ENCODE data around the gene S100A14.
"Not testable (repeated sequence)": the region's sequence is repeated elsewhere in the genome, so short reads cannot be mapped to it uniquely, and the experiment has no call there.

DNA sequence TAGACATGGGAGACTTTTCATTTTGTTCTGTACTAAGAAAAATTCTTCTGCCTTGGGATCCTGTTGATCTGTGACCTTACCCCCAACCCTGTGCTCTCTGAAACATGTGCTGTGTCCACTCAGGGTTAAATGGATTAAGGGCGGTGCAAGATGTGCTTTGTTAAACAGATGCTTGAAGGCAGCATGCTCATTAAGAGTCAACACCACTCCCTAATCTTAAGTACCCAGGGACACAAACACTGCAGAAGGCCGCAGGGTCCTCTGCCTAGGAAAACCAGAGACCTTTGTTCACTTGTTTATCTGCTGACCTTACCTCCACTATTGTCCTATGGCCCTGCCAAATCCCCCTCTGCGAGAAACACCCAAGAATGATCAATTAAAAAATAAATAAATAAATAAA, 32.6 kb downstream of the S100A14 start:
- TF ChIP-seq FOS (IDR thresholded peaks at IDR 0.05; ENCODE audit: extremely low read depth, insufficient read length); MAZ (CRISPR knock-in tag; conservative IDR thresholded peaks at IDR 0.05 in 1 of 2, IDR thresholded peaks at IDR 0.05 in 1 of 2); SMC3 (conservative IDR thresholded peaks at IDR 0.05; ENCODE audit: insufficient read depth, low read depth, low read length); MLX (CRISPR knock-in tag; conservative IDR thresholded peaks at IDR 0.05); RB1 (IDR thresholded peaks at IDR 0.05; ENCODE audit: low read depth); CTCF (IDR thresholded peaks at IDR 0.05 in 2 of 3, conservative IDR thresholded peaks at IDR 0.05 in 1 of 3; ENCODE audit: insufficient read depth in 2 of 3, low read depth in 1 of 3, low read length in 3 of 3); SMAD3 (CRISPR knock-in tag; conservative IDR thresholded peaks at IDR 0.05); ZZZ3 (IDR thresholded peaks at IDR 0.05); MEF2A (IDR thresholded peaks at IDR 0.05; ENCODE audit: control insufficient read depth, low read depth, low read length); YBX1 (IDR thresholded peaks at IDR 0.05): not testable (repeated sequence)
- TF ChIP-seq, protein P1, sequence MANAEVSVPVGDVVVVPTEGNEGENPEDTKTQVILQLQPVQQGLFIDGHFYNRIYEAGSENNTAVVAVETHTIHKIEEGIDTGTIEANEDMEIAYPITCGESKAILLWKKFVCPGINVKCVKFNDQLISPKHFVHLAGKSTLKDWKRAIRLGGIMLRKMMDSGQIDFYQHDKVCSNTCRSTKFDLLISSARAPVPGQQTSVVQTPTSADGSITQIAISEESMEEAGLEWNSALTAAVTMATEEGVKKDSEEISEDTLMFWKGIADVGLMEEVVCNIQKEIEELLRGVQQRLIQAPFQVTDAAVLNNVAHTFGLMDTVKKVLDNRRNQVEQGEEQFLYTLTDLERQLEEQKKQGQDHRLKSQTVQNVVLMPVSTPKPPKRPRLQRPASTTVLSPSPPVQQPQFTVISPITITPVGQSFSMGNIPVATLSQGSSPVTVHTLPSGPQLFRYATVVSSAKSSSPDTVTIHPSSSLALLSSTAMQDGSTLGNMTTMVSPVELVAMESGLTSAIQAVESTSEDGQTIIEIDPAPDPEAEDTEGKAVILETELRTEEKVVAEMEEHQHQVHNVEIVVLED (CRISPR knock-in tag; IDR thresholded peaks at IDR 0.05): not testable (repeated sequence)
- TF ChIP-seq, protein P2, sequence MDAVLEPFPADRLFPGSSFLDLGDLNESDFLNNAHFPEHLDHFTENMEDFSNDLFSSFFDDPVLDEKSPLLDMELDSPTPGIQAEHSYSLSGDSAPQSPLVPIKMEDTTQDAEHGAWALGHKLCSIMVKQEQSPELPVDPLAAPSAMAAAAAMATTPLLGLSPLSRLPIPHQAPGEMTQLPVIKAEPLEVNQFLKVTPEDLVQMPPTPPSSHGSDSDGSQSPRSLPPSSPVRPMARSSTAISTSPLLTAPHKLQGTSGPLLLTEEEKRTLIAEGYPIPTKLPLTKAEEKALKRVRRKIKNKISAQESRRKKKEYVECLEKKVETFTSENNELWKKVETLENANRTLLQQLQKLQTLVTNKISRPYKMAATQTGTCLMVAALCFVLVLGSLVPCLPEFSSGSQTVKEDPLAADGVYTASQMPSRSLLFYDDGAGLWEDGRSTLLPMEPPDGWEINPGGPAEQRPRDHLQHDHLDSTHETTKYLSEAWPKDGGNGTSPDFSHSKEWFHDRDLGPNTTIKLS (IDR thresholded peaks at IDR 0.05; ENCODE audit: borderline replicate concordance, low read depth): not testable (repeated sequence)
- TF ChIP-seq, protein P3, sequence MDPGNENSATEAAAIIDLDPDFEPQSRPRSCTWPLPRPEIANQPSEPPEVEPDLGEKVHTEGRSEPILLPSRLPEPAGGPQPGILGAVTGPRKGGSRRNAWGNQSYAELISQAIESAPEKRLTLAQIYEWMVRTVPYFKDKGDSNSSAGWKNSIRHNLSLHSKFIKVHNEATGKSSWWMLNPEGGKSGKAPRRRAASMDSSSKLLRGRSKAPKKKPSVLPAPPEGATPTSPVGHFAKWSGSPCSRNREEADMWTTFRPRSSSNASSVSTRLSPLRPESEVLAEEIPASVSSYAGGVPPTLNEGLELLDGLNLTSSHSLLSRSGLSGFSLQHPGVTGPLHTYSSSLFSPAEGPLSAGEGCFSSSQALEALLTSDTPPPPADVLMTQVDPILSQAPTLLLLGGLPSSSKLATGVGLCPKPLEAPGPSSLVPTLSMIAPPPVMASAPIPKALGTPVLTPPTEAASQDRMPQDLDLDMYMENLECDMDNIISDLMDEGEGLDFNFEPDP (CRISPR knock-in tag; IDR thresholded peaks at IDR 0.05): not testable (repeated sequence)
- TF ChIP-seq, protein P4, sequence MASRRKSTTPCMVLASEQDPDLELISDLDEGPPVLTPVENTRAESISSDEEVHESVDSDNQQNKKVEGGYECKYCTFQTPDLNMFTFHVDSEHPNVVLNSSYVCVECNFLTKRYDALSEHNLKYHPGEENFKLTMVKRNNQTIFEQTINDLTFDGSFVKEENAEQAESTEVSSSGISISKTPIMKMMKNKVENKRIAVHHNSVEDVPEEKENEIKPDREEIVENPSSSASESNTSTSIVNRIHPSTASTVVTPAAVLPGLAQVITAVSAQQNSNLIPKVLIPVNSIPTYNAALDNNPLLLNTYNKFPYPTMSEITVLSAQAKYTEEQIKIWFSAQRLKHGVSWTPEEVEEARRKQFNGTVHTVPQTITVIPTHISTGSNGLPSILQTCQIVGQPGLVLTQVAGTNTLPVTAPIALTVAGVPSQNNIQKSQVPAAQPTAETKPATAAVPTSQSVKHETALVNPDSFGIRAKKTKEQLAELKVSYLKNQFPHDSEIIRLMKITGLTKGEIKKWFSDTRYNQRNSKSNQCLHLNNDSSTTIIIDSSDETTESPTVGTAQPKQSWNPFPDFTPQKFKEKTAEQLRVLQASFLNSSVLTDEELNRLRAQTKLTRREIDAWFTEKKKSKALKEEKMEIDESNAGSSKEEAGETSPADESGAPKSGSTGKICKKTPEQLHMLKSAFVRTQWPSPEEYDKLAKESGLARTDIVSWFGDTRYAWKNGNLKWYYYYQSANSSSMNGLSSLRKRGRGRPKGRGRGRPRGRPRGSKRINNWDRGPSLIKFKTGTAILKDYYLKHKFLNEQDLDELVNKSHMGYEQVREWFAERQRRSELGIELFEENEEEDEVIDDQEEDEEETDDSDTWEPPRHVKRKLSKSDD (conservative IDR thresholded peaks at IDR 0.05; ENCODE audit: low read length): not testable (repeated sequence)

Data from K562 (cell line).